Stimulated activated CD4-positive, alpha-beta T cell treated with anti-CD3 and anti-CD28 coated beads, Interleukin-1b, Interleukin-23, amount 100 ng/mL, for 48 hours (primary cell): ENCODE results near the gene RFC1.
"Not testable (repeated sequence)": the region's sequence is repeated elsewhere in the genome, so short reads cannot be mapped to it uniquely, and the experiment has no call there.

ENCODE experiments used
- DNase-seq: peaks from one replicate; pipeline ENCODE4 v3.0.0-alpha.2; 2020

The RFC1 gene

DNA sequence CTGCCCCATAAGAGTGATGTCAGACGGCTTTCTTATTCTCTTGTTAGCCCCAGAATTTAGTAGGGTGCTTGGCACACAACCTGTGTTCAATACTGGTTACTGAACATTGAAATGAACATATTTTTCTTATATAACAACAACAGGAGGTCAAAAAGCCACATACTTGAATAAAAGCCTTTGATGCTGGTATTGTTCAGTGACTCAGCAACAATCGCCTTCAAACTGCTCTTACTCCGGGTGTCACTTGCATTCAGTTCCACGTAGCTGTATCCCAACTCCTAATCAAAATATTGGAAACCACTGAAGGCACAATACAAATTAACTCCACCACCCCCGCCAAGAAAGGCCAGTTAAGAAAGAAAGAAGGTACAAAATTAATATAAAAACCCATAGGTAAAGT, 61.5 kb downstream of the RFC1 start:
- DNase-seq, result no peak

DNA sequence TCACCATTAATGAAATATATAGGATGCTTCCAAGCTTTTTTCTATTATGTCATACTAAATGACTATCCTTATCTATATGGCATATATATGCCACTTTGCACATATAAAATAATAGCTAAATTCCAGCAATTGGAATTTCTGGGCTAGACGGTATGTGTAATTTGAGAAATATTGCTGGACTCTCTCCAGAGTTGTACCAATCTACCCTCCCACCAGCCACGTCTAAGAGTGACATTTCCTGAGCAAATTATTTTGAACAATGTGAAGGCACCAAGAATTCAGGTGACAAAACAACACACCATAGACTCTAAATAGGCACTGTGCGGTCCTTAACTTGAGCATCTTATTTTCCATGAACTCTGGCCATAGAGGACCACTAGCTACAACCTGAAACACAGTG, 62.3 kb downstream of the RFC1 start:
- no peak for DNase-seq

DNA sequence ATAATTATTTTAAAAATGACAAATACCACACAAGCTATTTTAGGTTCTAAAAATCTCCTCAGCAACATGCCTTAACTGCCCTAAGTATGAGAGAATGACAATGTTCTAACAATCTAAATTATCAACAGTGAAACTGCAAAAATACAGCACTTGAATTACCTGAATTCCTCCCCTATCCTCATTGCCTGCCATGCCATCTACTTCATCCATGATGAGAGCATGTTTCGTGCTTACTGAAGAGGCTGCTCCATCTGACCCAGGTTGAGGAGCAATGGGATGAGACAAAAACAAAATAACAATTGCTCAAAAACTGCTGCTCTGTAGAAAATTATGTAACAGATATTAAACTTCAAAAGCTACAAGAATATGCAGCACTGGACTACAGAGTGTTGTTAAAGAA, 63.3 kb downstream of the RFC1 start:
- DNase-seq, result no peak

DNA sequence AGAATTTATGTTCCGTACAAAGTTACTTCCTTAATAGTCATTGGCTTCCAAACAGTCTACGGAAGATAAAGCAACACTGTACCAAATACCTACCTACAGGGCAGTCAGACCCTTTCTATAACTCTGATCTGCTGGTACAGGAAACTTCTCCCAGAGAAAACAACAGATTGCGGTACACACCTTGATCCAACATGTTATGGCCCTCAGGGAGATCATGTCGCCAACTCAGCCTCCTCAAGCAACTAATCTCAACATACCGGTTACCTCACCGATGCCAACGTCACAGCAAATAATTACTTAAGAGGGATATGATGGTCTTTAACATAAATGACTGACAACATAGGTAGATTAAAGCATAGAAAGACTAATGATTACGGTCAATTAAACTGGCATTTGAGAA, 70.4 kb downstream of the RFC1 start:
- no peak for DNase-seq

DNA sequence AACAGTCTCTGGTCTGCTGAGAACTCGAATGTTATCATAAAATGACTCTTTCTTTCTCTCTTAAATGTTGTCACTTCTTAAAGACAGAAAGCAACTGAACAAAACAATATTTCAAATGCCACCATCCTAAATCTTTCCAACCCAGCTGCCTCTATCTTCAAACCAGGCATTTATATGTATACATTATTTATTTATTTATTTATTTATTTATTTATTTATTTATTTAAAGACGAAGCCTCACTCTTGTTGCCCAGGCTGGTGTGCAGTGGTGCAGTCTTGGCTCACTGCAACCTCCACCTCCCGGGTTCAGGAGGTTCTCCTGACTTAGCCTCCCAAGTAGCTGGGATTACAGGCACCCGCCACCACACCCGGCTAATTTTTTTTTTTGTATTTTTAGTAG, 73.7 kb downstream of the RFC1 start:
- DNase-seq, result not testable (repeated sequence)

DNA sequence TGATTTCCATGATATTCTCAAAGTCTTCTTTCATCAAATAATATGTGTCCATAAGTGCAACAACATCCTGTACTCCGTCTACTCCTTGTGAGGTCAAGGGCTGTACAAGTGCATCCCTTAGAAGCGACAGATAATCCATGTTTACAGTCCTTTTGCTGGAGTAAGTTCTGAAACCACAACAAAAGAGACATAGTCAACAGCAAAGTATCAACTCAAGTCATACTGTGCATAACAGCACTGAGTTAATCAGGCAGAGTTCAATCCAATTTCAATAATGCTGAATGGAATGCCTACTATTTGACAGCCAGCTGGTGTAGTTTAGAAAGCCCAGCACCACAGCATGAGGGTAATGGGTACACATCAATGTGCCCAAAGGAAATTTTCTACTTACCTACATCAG, 74.5 kb downstream of the RFC1 start:
- no peak for DNase-seq

DNA sequence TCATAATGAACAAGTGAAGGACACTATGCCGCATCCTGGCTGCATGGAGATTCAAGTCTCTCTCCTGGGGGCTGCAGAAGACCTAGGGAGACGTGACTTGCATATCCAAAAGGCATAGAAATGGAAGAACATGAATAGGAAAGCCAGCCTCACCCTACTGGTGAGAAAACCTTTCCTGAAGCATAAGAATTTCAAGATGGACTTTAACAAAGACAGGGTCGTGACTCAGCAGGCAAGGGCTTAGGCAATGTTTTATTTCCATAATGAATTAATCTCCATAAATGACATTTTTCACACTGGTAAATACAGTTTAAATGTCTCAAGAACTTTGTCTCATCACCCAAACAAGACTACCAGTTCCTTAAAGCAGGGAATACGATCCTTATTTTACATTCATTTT, 78.9 kb downstream of the RFC1 start:
- no peak for DNase-seq

DNA sequence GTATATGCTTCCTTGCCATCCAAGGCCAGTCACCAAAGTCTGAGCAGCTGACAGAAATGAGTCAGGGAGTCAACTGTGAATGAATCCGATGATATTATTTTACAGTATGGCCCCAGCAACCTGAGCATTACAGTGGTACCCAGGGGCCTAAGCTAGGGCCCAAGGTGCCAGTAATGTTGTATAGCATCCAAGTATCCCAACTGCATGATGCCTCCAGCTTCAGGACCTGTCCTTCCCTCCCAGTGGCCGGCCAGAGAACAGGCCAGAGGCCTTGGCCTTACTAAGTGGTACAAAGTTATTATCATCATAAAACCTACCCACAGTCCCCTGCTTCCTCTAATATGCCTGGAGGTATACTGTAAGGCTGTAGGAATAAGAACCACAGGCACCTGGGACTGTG, 79.9 kb downstream of the RFC1 start:
- no peak for DNase-seq

DNA sequence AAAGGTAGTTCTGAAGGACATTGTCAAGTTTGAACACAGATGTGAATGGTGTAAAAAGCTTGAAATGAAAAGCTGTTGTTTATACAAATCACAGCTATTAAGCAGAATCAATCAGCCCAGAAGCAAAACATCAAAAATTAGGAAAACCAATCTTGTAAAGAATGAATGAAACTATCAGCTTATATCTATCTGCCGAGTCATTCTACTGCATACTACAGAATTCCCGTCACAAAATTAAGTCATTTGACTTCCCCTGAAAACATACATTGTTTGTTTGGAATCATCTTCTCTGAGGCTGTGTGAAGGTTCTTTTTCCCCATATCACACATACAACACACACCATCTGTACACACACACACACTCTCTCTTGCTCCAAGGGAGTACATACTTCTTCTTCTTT, 80.3 kb downstream of the RFC1 start:
- DNase-seq, result no peak

DNA sequence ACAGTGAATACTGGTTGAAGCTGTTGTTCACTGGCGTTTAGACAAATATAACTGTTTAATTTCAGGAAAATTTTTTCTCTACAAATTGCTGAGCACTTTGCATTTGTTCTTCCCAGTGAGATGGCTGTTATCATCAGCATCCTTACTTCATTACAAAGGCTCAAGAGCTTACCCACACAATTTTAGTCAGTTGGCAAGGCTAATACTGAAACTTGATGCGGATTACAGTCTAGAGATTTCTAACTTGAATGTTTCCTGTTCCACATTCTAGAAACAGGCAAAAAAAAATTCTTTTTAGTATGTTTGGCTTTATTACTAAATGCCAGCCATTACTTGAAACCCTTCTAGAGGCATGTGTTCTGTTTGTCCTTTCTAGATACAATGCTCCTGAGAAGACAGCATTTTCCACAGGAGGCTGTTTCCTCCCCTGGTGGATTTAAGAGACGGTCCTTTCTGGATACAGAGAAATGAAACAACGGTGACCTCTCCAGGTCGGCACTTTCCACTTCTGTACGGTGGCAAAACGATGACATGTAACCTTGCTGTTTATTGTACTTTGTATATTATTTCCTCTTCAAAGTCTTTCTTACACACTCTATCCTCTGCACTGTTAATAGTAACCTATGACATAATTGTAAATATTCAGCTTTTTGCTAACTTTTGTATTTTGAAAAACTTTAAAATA, 80.9 kb downstream of the RFC1 start:
- DNase-seq, result no peak

DNA sequence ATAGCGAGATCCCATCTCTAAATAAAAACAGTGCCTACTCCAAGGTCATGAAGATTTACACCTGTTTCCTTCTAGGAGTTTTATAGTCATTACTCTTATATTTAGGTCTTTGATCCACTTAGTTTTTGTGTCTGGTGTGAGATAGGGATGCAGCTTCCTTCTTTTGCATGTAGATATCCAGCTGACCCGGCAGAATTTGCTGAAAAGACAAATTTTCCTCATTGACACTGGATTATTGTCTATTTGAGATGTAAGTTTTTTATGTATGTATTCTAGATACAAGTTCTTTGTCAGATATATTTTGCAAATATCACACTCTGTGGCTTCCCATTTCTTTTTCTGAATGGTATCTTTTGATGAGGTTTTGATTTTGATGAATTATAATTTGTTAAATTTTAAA, 85.4 kb downstream of the RFC1 start:
- DNase-seq, result no peak

DNA sequence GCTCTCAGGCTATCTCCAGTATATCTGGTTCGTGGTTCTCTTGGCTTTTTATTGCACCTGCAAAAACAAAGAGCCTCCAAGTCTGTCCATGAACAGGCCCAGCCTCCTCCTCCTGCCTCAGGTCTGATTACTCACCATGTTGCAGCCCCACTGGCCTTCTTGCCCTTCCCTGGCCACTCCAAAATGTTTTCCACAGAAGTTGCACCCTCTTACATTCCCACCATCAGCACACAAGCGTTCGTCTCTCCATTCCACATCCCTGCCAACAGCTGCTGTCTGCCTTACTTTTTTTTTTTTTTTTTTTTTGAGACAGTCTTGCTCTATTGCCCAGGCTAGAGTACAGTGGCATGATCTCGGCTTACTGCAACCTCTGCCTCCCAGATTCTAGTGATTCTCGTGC, 86.7 kb downstream of the RFC1 start:
- no peak for DNase-seq

DNA sequence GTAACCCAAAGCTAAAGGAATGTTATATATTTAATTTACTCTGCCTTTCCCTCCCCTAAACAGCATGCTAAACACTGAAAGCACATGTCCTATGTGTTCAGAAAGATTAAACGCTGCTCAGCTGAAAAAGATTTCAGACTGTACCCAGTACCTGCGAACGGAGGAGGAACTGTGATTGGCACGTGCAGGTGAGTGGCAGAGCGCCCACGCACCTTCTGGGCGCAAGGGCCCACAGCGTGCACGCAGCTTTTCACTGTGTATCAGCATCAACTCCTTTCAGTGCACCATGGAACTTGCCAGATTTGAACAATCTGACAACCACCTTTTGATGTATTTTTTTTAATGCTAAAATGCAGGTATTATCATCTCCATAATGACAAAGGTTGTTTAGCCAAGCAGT, 87.7 kb downstream of the RFC1 start:
- DNase-seq, result no peak

DNA sequence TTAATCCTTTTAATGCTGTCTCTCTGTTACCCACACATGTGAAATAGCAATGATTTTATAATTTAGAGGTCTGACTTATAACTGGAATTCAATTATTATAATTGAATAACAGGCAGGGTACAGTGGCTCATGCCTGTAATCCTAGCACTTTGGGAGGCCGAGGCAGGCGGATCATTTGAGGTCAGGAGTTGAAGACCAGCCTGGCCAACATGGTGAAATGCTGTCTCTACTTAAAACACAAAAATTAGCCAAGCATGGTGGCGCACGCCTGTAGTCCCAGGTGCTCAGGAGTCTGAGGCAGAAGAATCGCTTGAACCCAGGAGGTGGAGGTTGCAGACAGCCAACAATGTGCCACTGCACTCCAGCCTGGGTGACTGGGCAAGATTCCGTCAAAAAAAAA, 88.5 kb downstream of the RFC1 start:
- not testable (repeated sequence) for DNase-seq

DNA sequence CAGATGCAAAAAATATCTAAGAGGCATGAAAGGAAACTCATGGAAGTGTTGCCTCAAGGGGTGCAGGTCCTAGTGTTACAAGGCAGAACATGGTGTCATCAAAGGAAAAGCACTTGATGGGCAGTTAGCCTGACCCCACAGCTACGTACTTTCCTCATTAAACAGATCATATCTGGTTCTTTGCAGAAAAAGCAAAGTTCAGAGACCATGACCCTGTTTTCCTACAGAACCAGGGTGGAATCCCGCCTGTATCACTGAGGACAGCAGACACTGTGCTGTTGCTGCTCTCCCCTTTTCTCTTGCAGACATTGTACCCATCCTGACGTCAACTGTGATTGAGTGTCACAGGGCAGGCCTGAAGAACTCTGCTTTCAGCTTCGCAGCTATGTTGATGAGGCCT, 91.7 kb downstream of the RFC1 start:
- DNase-seq, result no peak

DNA sequence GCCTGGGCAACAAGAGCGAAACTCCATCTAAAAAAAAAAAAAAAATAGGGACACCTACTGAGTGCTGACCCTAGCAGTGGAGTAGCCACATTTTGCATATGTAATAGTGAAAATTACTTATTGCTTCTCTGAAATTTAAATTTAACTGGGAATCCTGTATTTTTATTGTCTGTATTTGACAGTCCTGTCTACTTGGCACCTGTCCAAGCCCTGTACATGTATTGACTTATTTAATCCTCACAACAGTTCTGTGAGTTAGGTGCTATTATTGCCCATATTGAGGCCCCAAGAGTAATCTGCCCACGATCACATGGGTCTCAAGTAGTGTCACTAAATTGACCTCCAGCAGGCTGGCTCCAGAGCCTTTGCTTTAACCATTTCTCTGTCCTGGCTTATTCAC, 102.3 kb downstream of the RFC1 start:
- DNase-seq, result no peak

DNA sequence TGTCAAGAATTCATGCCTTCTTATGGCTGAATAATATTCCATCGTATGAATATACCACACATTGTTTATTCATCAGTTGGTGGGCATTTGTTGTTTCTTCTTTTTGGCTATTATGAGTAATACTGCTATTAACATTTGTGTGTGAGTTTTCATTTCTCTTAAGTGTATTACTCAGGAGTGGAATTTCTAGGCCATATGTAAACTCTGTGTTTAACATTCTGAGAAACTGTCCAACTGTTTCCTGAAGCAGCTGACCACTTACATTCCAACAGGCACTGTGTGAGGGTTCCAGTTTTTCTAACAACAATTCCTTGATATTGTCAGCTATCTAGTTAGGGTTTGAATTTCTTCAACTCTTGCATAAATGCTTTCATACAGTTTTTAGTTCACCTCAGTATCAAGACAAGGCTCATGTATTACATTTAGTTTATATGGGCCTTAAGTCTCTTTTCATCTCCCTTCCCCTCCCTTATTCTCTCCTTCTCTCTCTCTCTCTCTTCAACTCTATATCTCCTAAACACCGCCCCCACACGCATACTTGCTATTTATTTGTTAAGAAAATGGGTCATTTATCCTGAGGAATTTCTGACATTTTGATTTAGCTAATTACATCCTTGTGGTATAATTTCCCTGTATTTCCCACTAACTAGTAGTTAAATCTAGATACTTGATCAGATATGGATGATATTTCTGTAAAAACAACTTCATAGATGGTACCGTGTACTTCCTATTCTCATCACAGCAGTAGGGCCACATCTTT, 106.4 kb downstream of the RFC1 start:
- DNase-seq, result no peak

DNA sequence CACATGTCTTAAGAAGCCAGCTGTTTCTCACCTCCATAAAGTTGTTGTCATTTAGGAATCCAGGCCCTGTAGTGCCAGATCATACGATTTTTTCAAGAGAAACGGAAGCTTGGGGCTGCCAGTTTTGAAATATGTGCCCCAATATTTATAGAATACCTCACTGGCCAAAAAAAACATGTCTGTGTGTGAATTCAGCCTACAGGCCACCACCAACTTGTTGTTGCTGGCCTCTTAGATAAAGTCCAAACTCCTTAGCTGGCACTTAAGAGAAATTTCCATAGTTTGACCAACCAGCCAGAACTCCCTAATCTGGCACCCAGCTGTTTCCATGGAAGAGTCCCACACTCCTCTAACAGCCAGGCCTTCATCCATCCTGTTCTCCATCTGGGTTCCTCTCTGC, 109.7 kb downstream of the RFC1 start:
- no peak for DNase-seq

DNA sequence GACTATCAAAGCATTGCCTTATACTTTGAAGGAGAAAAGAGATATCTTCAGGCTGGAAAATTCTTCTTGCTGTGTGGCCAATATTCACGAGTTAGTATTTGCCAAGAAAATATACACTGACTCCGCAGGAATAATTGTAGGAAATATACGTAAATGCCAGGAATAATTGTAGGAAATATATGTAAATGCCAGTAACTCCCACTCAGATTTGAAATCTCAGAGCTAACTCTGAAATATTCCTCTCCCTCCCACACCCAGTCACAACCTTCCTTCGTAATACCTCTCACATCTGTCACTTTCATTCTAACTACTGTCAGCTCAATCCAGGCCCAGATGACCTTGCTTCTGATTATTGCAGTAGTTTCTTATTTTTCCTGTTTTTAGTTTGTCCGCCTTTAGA, 110.3 kb downstream of the RFC1 start:
- no peak for DNase-seq

DNA sequence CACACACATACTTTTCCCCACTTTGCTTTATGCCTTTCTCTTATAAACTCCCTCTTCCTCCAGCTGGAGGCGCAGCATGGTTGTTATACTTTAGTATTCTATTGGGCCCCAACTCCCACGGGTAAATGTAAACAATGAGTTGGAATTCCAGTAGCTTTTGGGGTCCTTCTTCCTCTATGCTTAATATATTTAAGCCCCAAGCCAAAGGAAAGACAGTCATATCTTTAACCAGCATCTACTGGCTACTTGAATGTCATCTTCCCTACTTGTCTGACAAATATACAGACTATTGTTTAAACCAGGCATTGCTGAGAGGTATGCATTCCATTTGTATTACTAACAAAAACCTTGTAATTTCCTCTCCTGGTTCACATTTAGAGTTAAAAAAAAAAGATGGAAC, 110.9 kb downstream of the RFC1 start:
- DNase-seq, result no peak

DNA sequence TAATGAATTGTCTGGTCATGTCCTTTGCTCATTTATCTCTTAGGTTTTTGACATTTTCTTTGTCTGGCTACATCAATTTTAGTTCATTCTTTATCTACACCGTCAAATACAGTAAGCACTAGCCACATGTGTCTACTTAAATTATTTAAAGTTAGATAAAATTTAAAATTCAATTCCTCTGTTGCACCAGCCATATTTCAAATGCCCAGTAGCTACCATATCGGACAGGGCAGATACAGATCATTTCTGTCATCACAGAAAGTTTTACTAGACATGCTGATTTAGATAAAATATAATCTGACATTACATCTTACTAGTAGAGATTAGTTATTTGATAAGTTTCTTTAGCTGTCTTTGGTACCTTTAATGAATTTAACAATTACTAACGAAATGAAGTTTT, 122.7 kb downstream of the RFC1 start:
- no peak for DNase-seq
